B cell (primary cell): ENCODE data around the gene TSPAN1. TPM values are rescaled to one million over a fixed set of nuclear protein-coding genes. Genes with fewer than 3 reads are reported as not detected.

ENCODE experiments used
- ATAC-seq: fragments of 200-7000 bp; cut with Tn5 transposase; one replicate; pipeline ENCODE4 v1.10.0; 2021; ENCODE audit warnings: low read depth, mild to moderate bottlenecking, moderate number of reproducible peaks, moderate library complexity
- CTCF ChIA-PET: fragments of 350-600 bp; sonication (Branson Sonifier 250); formaldehyde crosslinking; loops from one replicate; lab custom pipeline; 2021; ENCODE audit warnings: antibody characterized with exemption, inconsistent platforms; lab: Charles Lee
- POLR2A ChIA-PET: fragments of 350-600 bp; sonication (Branson Sonifier 250); formaldehyde crosslinking; loops from one replicate; lab custom pipeline; 2021; ENCODE audit warnings: antibody characterized with exemption; lab: Charles Lee
- DNase-seq: peaks from one replicate; pipeline ENCODE4 v3.0.0; 2013
- H2AFZ ChIP-seq: 2 replicates; pipeline ENCODE4 v1.6.1; 2012; ENCODE audit warnings: mild to moderate bottlenecking, low read depth, low read length; ENCODE audit not compliant: insufficient read depth, poor library complexity, severe bottlenecking
- H3K27ac ChIP-seq, 2 donors: 1 replicate in 1 of 2; 2 replicates in 1 of 2; pipeline ENCODE4 v1.5.1; 2012 to 2013; ENCODE audit warnings: low read length in 2 of 2, mild to moderate bottlenecking in 2 of 2, moderate library complexity in 1 of 2
- H3K27me3 ChIP-seq, 4 experiments: fragments of 200-600 bp in 1 of 4; sonication (generic) in 1 of 4; replicated peaks in 1 of 4; 1 replicate in 2 of 4; 2 replicates in 2 of 4; pipeline versions ENCODE4 v1.6.1 to v1.7.0; 2013 to 2016; ENCODE audit warnings: low read length in 3 of 4, mild to moderate bottlenecking in 2 of 4, mixed read lengths in 1 of 4, moderate library complexity in 1 of 4; ENCODE audit not compliant: insufficient read depth in 4 of 4, control insufficient read depth in 3 of 4; ENCODE audit errors: control extremely low read depth in 1 of 4
- H3K36me3 ChIP-seq, 2 experiments: replicated peaks in 1 of 2; 1 replicate in 1 of 2; 2 replicates in 1 of 2; pipeline versions ENCODE4 v1.6.1 to v1.7.1; 2013; ENCODE audit warnings: low read length in 1 of 2; ENCODE audit not compliant: insufficient read depth in 2 of 2, control insufficient read depth in 1 of 2; ENCODE audit errors: control extremely low read depth in 1 of 2, extremely low read depth in 1 of 2
- H3K4me1 ChIP-seq, 2 donors: fragments of 200-600 bp in 1 of 2; sonication (generic) in 1 of 2; 1 replicate in 1 of 2; 2 replicates in 1 of 2; pipeline versions ENCODE4 v1.5.1 to v1.6.1; 2013 to 2017; ENCODE audit warnings: low read length in 2 of 2; ENCODE audit not compliant: control insufficient read depth in 2 of 2, insufficient read depth in 2 of 2
- H3K4me2 ChIP-seq: replicated peaks from 2 replicates; pipeline ENCODE3; 2012; ENCODE audit warnings: mild to moderate bottlenecking, low read depth, low read length; ENCODE audit not compliant: poor library complexity, severe bottlenecking
- H3K4me3 ChIP-seq, 5 experiments: fragments of 200-600 bp in 1 of 5; sonication (generic) in 1 of 5; 1 replicate in 3 of 5; 2 replicates in 2 of 5; pipeline versions ENCODE4 v1.5.1 to v1.7.0; 2011 to 2016; ENCODE audit warnings: low read length in 4 of 5, mild to moderate bottlenecking in 4 of 5, low read depth in 2 of 5, control low read depth in 1 of 5, moderate library complexity in 1 of 5; ENCODE audit not compliant: insufficient read depth in 1 of 5; ENCODE audit errors: control extremely low read depth in 1 of 5, extremely low read depth in 1 of 5
- H3K79me2 ChIP-seq: fragments of 200-600 bp; sonication (generic); one replicate; pipeline ENCODE4 v1.6.0; 2016; ENCODE audit warnings: low read length; ENCODE audit not compliant: control insufficient read depth, insufficient read depth
- H3K9ac ChIP-seq: fragments of 200-600 bp; sonication (generic); 2 replicates; pipeline ENCODE4 v1.6.1; 2017; ENCODE audit warnings: mild to moderate bottlenecking, low read length, moderate library complexity
- H3K9me3 ChIP-seq, 3 donors: one replicate each; pipeline versions ENCODE4 v1.6.1 to v1.7.1; 2013; ENCODE audit warnings: low read length in 2 of 3; ENCODE audit not compliant: control insufficient read depth in 2 of 3, insufficient read depth in 1 of 3; ENCODE audit errors: control extremely low read depth in 1 of 3
- H4K20me1 ChIP-seq: 2 replicates; pipeline ENCODE4 v1.6.0; 2012; ENCODE audit warnings: mild to moderate bottlenecking, low read length; ENCODE audit not compliant: insufficient read depth, control insufficient read depth, poor library complexity, severe bottlenecking
- H3K27ac Mint-ChIP-seq: one replicate; pipeline ENCODE4 v1.8.0; 2021; ENCODE audit warnings: mixed read lengths
- H3K27me3 Mint-ChIP-seq: one replicate; pipeline ENCODE4 v1.8.0; 2021; ENCODE audit warnings: mixed read lengths
- H3K4me1 Mint-ChIP-seq: one replicate; pipeline ENCODE4 v1.8.0; 2021; ENCODE audit warnings: mixed read lengths
- H3K4me3 Mint-ChIP-seq: one replicate; pipeline ENCODE4 v1.8.0; 2021; ENCODE audit warnings: mixed read lengths
- H3K9me3 Mint-ChIP-seq: one replicate; pipeline ENCODE4 v1.8.0; 2022; ENCODE audit warnings: mixed read lengths; ENCODE audit not compliant: insufficient read depth
- CTCF ChIP-seq: fragments of 200-600 bp; IDR thresholded peaks from one replicate; pipeline ENCODE4 v1.8.0; 2022; ENCODE audit warnings: antibody characterized with exemption, mild to moderate bottlenecking
- EZH2 ChIP-seq: IDR thresholded peaks from 2 replicates; pipeline ENCODE4 v1.6.1; 2012; ENCODE audit warnings: borderline replicate concordance, low read depth, mild to moderate bottlenecking, moderate library complexity, low read length; ENCODE audit not compliant: insufficient read depth, poor library complexity, severe bottlenecking
- WGBS: methylation state at CpG from one replicate; pipeline ENCODE4 v1.1.5; 2013; ENCODE audit warnings: missing lambda C conversion rate; ENCODE audit not compliant: insufficient coverage; 5-methylcytosine and 5-hydroxymethylcytosine counted together
- intact Hi-C: fragments of 100-400 bp; cut with micrococcal nuclease; formaldehyde crosslinking; loops from one replicate; pipeline ENCODE4 v1.10.0; 2022
- polyA plus RNA-seq: library from polyadenylated mRNA; depleted of rRNA; stranded (reverse); fragments of >200 nt; gene quantifications from 2 replicates; pipeline ENCODE4 v1.2.3, GENCODE V29; 2012
- total RNA-seq, 2 donors: library from RNA; stranded (reverse); fragments of 120-200 nt in 1 of 2; gene quantifications; 1 replicate in 1 of 2; 2 replicates in 1 of 2; pipeline versions ENCODE4 v1.2.3 to v1.2.4, GENCODE V29; 2013 to 2022

Gene TSPAN1
- total and polyA plus RNA-seq, 2 donors (not counting 1 experiment from before 2014, with no cell fraction given), result not detected

- Histone ChIP-seq H3K9me3 (no peaks in the 10 kb centered on the region), H3K4me1 (peaks cover 7 to 10% of the 10 kb centered on the region in 2 donors), H3K27ac (no peak overlapping the region), H3K27me3 (no peaks in the 10 kb centered on the region), H3K4me3 (no peak overlapping the region), H2AFZ (no peak overlapping the region), H3K4me2 (no peak overlapping the region), H3K9ac (no peak overlapping the region), H4K20me1 (no peaks in the 10 kb centered on the region), H3K79me2 (no peaks in the 10 kb centered on the region), H3K36me3 (peaks cover 0 to 25% of the 10 kb centered on the region in 2 experiments)
- intact Hi-C loops, result no loop called here
- H3K27ac Mint-ChIP-seq, result no peak overlapping the region
- no peaks in the 10 kb centered on the region for H3K9me3 Mint-ChIP-seq
- no peak for ATAC-seq
- WGBS, result 98% methylated on average over 7 of the region's 8 CpGs
- CTCF ChIA-PET, result interaction anchor here (1.3 kb wide), 1 partner anchor 150 kb away, joined by 3 read pairs; no protein-coding TSS in a partner anchor
- no peak for DNase-seq
- POLR2A ChIA-PET, result interaction anchor here (0.6 kb wide), 1 partner anchor 123 kb away, joined by 3 read pairs; no protein-coding TSS in a partner anchor
- peaks cover 13% of the 10 kb centered on the region for H3K4me1 Mint-ChIP-seq
- H3K27me3 Mint-ChIP-seq, result no peaks in the 10 kb centered on the region
- TF ChIP-seq CTCF, result no peak
- TF ChIP-seq EZH2, result no peak
- H3K4me3 Mint-ChIP-seq, result no peak overlapping the region
These were observed 12.4 kb downstream of the TSPAN1 start for GRCh38 chr1:46187106-46187869.

- Mint-ChIP-seq H3K9me3 (no peaks in the 10 kb centered on the region), H3K27ac (no peak overlapping the region), H3K4me3 (no peak overlapping the region), H3K4me1 (peaks cover 13% of the 10 kb centered on the region), H3K27me3 (no peaks in the 10 kb centered on the region)
- Histone ChIP-seq H3K4me2 (no peak overlapping the region), H3K79me2 (no peaks in the 10 kb centered on the region), H3K4me3 (no peak overlapping the region), H3K9me3 (no peaks in the 10 kb centered on the region), H4K20me1 (no peaks in the 10 kb centered on the region), H3K4me1 (peaks cover 7 to 10% of the 10 kb centered on the region in 2 donors), H2AFZ (no peak overlapping the region), H3K27ac (no peak overlapping the region), H3K36me3 (peaks cover 0 to 32% of the 10 kb centered on the region in 2 experiments), H3K27me3 (no peaks in the 10 kb centered on the region), H3K9ac (no peak overlapping the region)
- TF ChIP-seq CTCF, result no peak
- no peak for TF ChIP-seq EZH2
- ChIA-PET CTCF (no interaction called here), POLR2A (no interaction called here)
- intact Hi-C loops, result no loop called here
- DNase-seq (no peak), ATAC-seq (no peak)
- 83% methylated on average over 2 of the region's 6 CpGs for WGBS
These were observed 13.6 kb downstream of the TSPAN1 start for GRCh38 chr1:46188295-46189030.
